ENCODE measurements around the gene ADNP2.

Gene ADNP2

GRCh38 chr18:80077873-80078272 is 31.2 kb upstream of the ADNP2 start:
- Histone ChIP-seq H3K27me3 (ENCODE audit: control insufficient read depth, insufficient read depth, low read length) (no peaks in the 10 kb centered on the region), H3K4me1 (ENCODE audit: control insufficient read depth, insufficient read depth, low read length) (no peaks in the 10 kb centered on the region), H3K9ac (ENCODE audit: low read length) (no peak overlapping the region), H3K27ac (ENCODE audit: low read depth, low read length) (no peak overlapping the region), H3K36me3 (ENCODE audit: control insufficient read depth, insufficient read depth, low read length) (no peaks in the 10 kb centered on the region), H3K4me3 (ENCODE audit: low read length) (no peak overlapping the region)

GRCh38 chr18:80086281-80086680 is 22.8 kb upstream of the ADNP2 start:
- Histone ChIP-seq H3K4me3 (ENCODE audit: low read length) (no peak overlapping the region), H3K27ac (ENCODE audit: low read depth, low read length) (no peak overlapping the region), H3K27me3 (ENCODE audit: control insufficient read depth, insufficient read depth, low read length) (no peaks in the 10 kb centered on the region)

DNA sequence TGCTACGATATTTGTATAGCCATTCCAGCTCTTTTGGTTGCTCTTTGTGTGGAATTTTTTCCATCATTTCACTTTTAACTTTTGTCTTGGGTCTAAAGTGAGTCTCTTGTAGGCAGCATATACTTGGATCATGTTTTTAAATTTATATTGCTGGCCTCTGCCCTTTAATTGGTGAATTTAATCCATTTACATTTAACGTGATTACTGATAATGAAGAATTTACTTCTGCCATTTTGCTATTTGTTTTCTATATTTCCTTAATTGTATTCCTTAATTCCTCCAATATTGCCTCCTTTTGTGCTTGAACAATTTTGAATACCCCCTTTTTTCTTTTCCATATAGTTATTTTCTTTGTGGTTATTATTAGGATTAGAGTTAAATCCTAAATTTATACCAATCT is 21.0 kb upstream of the ADNP2 start:
- Histone ChIP-seq H3K4me3 (ENCODE audit: low read length) (no peak overlapping the region), H3K4me1 (ENCODE audit: control insufficient read depth, insufficient read depth, low read length) (no peaks in the 10 kb centered on the region), H3K9ac (ENCODE audit: low read length) (no peak overlapping the region)

More at GRCh38 chr18:80086281-80086680, 22.8 kb upstream of the ADNP2 start:
- Histone ChIP-seq H3K9ac (ENCODE audit: low read length) (no peak overlapping the region), H3K4me1 (ENCODE audit: control insufficient read depth, insufficient read depth, low read length) (no peaks in the 10 kb centered on the region), H3K36me3 (ENCODE audit: control insufficient read depth, insufficient read depth, low read length) (peaks cover 2% of the 10 kb centered on the region)

GRCh38 chr18:80088823-80089222 is 20.2 kb upstream of the ADNP2 start:
- Histone ChIP-seq H3K27ac (ENCODE audit: low read depth, low read length) (no peak overlapping the region), H3K4me1 (ENCODE audit: control insufficient read depth, insufficient read depth, low read length) (no peaks in the 10 kb centered on the region)

More for the DNA sequence above, 21.0 kb upstream of the ADNP2 start:
- Histone ChIP-seq H3K27me3 (ENCODE audit: control insufficient read depth, insufficient read depth, low read length) (no peaks in the 10 kb centered on the region), H3K36me3 (ENCODE audit: control insufficient read depth, insufficient read depth, low read length) (peaks cover 2% of the 10 kb centered on the region), H3K27ac (ENCODE audit: low read depth, low read length) (no peak overlapping the region)

DNA sequence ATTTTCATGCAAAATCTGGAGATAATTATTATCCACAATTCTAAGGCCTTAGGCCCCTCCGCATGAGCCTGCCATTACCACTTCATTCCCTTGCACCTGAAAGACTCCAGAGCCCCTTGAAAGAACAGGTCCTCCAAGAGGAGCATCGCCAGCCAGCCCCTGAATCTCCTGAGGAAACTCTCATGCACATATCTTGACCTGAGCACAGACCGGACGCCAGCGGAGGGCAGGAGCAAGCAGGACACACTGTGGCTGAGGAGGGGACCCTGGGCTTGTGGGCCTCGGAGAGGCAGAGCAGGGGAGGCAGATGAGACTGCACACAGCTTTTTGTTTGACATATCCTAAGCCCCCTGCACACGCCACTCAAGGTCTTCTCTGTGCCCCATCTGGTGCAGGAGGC is 13.6 kb upstream of the ADNP2 start:
- no peak overlapping the region for H3K9ac ChIP-seq (ENCODE audit: low read length)
- H3K4me3 ChIP-seq (ENCODE audit: low read length): no peak overlapping the region
- no peaks in the 10 kb centered on the region for H3K27me3 ChIP-seq (ENCODE audit: control insufficient read depth, insufficient read depth, low read length)
- no peaks in the 10 kb centered on the region for H3K4me1 ChIP-seq (ENCODE audit: control insufficient read depth, insufficient read depth, low read length)
- H3K36me3 ChIP-seq (ENCODE audit: control insufficient read depth, insufficient read depth, low read length): no peaks in the 10 kb centered on the region
- no peak overlapping the region for H3K27ac ChIP-seq (ENCODE audit: low read depth, low read length)

More at GRCh38 chr18:80088823-80089222, 20.2 kb upstream of the ADNP2 start:
- Histone ChIP-seq H3K36me3 (ENCODE audit: control insufficient read depth, insufficient read depth, low read length) (peaks cover 2% of the 10 kb centered on the region), H3K27me3 (ENCODE audit: control insufficient read depth, insufficient read depth, low read length) (no peaks in the 10 kb centered on the region), H3K9ac (ENCODE audit: low read length) (no peak overlapping the region), H3K4me3 (ENCODE audit: low read length) (no peak overlapping the region)

GRCh38 chr18:80096032-80096565 is 13.0 kb upstream of the ADNP2 start:
- no peaks in the 10 kb centered on the region for H3K27me3 ChIP-seq (ENCODE audit: control insufficient read depth, insufficient read depth, low read length)
- H3K27ac ChIP-seq (ENCODE audit: low read depth, low read length): no peak overlapping the region
- H3K4me1 ChIP-seq (ENCODE audit: control insufficient read depth, insufficient read depth, low read length): no peaks in the 10 kb centered on the region
- H3K36me3 ChIP-seq (ENCODE audit: control insufficient read depth, insufficient read depth, low read length): no peaks in the 10 kb centered on the region
- H3K9ac ChIP-seq (ENCODE audit: low read length): no peak overlapping the region
- H3K4me3 ChIP-seq (ENCODE audit: low read length): no peak overlapping the region

DNA sequence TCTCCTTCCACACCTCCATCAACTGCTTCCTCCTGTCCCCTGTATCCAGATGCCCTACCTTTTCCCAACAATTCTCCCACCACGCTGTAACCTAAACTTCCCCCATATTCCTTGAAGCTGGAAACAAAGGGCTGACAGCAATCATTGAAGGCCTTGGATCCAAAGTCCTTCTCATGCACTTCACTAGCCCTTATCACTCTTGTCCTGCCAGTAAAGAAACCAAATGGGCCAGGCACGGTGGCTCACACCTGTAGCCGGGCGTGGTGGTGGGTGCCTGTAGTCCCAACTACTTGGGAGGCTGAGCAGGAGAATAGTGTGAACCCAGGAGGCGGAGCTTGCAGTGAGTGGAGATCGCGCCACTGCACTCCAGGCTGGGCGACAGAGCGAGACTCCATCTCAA is 11.9 kb upstream of the ADNP2 start:
- H3K36me3 ChIP-seq (ENCODE audit: control insufficient read depth, insufficient read depth, low read length): no peaks in the 10 kb centered on the region
- no peak overlapping the region for H3K9ac ChIP-seq (ENCODE audit: low read length)
- no peak overlapping the region for H3K27ac ChIP-seq (ENCODE audit: low read depth, low read length)
- no peaks in the 10 kb centered on the region for H3K27me3 ChIP-seq (ENCODE audit: control insufficient read depth, insufficient read depth, low read length)
- no peaks in the 10 kb centered on the region for H3K4me1 ChIP-seq (ENCODE audit: control insufficient read depth, insufficient read depth, low read length)
- H3K4me3 ChIP-seq (ENCODE audit: low read length): no peak overlapping the region

DNA sequence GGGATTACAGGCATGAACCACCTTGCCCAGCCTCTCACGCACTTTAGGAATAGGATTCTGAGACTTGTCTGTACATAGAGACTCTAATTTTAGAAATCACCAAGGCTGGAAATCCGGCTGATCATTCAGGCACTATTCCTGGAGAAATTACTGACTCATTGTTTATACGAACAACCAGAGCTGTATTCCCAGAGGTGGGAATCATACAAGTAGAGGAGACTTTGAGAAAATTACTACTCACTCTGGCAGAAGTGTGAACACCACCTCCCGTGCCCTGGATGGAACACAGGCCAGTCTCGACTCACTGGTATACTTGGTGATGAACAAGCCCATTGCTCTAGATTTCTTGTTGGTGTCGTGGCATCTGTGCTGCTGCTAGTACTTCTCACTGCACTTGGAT is 5.8 kb upstream of the ADNP2 start:
- Histone ChIP-seq H3K4me3 (ENCODE audit: low read length) (no peak overlapping the region), H3K9ac (ENCODE audit: low read length) (no peak overlapping the region), H3K27me3 (ENCODE audit: control insufficient read depth, insufficient read depth, low read length) (no peaks in the 10 kb centered on the region), H3K36me3 (ENCODE audit: control insufficient read depth, insufficient read depth, low read length) (no peaks in the 10 kb centered on the region), H3K4me1 (ENCODE audit: control insufficient read depth, insufficient read depth, low read length) (peaks cover 3% of the 10 kb centered on the region), H3K27ac (ENCODE audit: low read depth, low read length) (peak overlapping the region; percentile 19)

GRCh38 chr18:80104364-80104779 is 4.7 kb upstream of the ADNP2 start:
- Histone ChIP-seq H3K27me3 (ENCODE audit: control insufficient read depth, insufficient read depth, low read length) (no peaks in the 10 kb centered on the region), H3K9ac (ENCODE audit: low read length) (no peak overlapping the region), H3K4me3 (ENCODE audit: low read length) (no peak overlapping the region), H3K27ac (ENCODE audit: low read depth, low read length) (no peak overlapping the region), H3K36me3 (ENCODE audit: control insufficient read depth, insufficient read depth, low read length) (no peaks in the 10 kb centered on the region), H3K4me1 (ENCODE audit: control insufficient read depth, insufficient read depth, low read length) (peaks cover 3% of the 10 kb centered on the region)

DNA sequence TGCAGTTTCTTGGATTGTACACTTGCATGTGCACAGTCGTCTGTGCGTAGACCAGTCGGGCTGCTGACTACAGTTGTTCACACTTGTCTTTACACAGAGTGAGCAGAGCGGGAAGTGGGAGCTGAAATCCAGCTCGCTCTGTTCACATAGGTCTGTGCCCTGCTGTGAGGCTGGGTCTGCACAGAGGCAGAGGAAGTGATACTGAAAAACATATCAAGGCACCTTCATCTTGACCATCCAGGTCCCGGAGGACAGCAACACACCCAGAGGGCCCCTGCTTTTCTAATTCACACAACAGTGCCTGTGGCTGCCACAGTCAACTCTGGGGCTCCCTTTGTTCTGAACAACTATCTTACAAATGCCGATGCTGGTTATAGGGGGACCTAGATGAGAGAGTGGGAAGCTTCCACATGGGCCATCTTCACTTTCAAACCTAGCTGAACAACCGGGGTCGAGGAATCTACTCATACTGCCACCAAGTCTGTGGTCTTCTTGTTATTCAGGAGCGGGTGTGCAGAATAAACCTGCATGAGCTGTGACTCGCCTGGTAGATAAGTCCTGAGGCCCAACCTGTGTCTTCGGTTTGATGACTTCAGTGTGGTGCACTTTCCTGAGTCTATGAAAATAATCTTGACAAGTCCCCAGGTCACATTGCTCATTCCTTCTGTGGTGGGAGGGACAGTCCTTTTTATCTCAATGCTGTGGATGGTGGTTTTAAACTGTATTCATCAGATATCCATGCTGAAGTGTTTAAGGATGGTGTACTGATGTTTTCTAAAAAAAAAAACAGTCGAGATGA is 3.5 kb upstream of the ADNP2 start:
- peaks cover 10% of the 10 kb centered on the region for H3K4me1 ChIP-seq (ENCODE audit: control insufficient read depth, insufficient read depth, low read length)
- H3K27ac ChIP-seq (ENCODE audit: low read depth, low read length): no peak overlapping the region
- H3K36me3 ChIP-seq (ENCODE audit: control insufficient read depth, insufficient read depth, low read length): no peaks in the 10 kb centered on the region
- H3K4me3 ChIP-seq (ENCODE audit: low read length): no peak overlapping the region
- no peaks in the 10 kb centered on the region for H3K27me3 ChIP-seq (ENCODE audit: control insufficient read depth, insufficient read depth, low read length)
- no peak overlapping the region for H3K9ac ChIP-seq (ENCODE audit: low read length)

DNA sequence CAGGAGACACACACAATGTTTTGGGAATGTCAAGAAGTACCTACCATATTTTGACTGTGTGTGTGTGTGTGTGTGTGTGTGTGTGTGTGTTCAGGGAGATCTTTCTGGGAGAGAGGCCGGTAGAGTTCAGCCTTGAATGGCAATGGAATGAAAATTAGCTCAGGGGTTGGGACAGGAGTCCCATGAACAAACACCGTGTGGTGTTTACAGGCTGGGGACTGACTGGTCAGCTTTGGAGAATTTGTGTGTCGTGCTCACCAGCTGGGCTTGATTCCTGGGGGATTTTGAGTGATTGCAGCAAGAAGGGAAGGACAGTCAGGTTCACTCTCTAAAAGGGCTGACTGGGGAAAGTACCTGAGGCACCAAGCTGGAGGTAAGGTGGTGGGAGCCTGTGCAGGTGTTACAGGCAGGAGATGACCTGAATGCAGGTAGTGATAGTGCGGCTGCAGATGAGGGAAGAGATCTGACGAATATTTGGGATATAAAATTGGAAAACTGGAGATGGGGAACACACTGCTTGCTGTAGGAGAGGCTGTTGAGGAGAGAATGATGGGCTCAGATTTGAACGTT is 2.5 kb upstream of the ADNP2 start:
- Histone ChIP-seq H3K36me3 (ENCODE audit: control insufficient read depth, insufficient read depth, low read length) (no peaks in the 10 kb centered on the region), H3K27ac (ENCODE audit: low read depth, low read length) (no peak overlapping the region), H3K4me3 (ENCODE audit: low read length) (no peak overlapping the region), H3K4me1 (ENCODE audit: control insufficient read depth, insufficient read depth, low read length) (peaks cover 14% of the 10 kb centered on the region), H3K27me3 (ENCODE audit: control insufficient read depth, insufficient read depth, low read length) (no peaks in the 10 kb centered on the region), H3K9ac (ENCODE audit: low read length) (no peak overlapping the region)

DNA sequence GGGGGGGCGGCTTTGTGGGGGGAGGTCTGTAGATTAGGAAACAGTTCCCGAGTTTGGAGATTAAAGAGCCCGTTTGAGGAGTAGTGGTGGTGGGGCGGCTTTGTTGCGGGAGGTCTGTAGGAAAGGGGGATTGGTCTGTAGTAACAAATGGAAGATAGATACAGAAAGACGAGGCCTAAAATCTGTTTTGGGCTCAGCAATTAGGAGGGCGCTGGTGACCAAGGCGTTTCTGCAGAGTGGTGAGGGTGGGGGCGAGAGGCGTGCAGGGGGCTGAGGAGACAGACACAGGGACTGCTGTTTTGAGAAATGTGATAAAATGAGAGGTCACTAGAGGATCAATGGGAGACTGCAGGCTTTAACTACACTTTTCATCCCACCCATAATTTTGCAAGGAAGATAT is 1.6 kb upstream of the ADNP2 start:
- Histone ChIP-seq H3K4me3 (ENCODE audit: low read length) (no peak overlapping the region), H3K36me3 (ENCODE audit: control insufficient read depth, insufficient read depth, low read length) (no peaks in the 10 kb centered on the region), H3K27me3 (ENCODE audit: control insufficient read depth, insufficient read depth, low read length) (no peaks in the 10 kb centered on the region), H3K4me1 (ENCODE audit: control insufficient read depth, insufficient read depth, low read length) (peaks cover 14% of the 10 kb centered on the region), H3K27ac (ENCODE audit: low read depth, low read length) (no peak overlapping the region), H3K9ac (ENCODE audit: low read length) (no peak overlapping the region)

GRCh38 chr18:80108121-80108536 is 933 bp upstream of the ADNP2 start:
- no peak overlapping the region for H3K4me3 ChIP-seq (ENCODE audit: low read length)
- no peaks in the 10 kb centered on the region for H3K27me3 ChIP-seq (ENCODE audit: control insufficient read depth, insufficient read depth, low read length)
- no peaks in the 10 kb centered on the region for H3K36me3 ChIP-seq (ENCODE audit: control insufficient read depth, insufficient read depth, low read length)
- peak overlapping the region; percentile 94 for H3K27ac ChIP-seq (ENCODE audit: low read depth, low read length)
- no peak overlapping the region for H3K9ac ChIP-seq (ENCODE audit: low read length)
- H3K4me1 ChIP-seq (ENCODE audit: control insufficient read depth, insufficient read depth, low read length): peaks cover 14% of the 10 kb centered on the region

All from rectal smooth muscle tissue (tissue), 1 donor.